HepG2 (cell line): ENCODE measurements around the gene AOX1. TPM values are rescaled to one million over a fixed set of nuclear protein-coding genes. Genes with fewer than 3 reads are reported as not detected.
A peak's percentile ranks its signal among the peaks of the same experiment; 100 is the strongest.

Source experiments
- CAMTA2 ChIP-seq: sonication (generic); formaldehyde crosslinking; IDR thresholded peaks from 2 replicates; pipeline ENCODE4 v1.4.0; 2020; ENCODE audit warnings: mild to moderate bottlenecking, missing genetic modification reagents, borderline replicate concordance
- FOSL1 ChIP-seq: sonication (generic); formaldehyde crosslinking; IDR thresholded peaks from 2 replicates; pipeline ENCODE4 v1.9.0; 2021; ENCODE audit warnings: missing genetic modification reagents, borderline replicate concordance
- YEATS2 ChIP-seq: sonication (generic); formaldehyde crosslinking; IDR thresholded peaks from 2 replicates; pipeline ENCODE4 v1.4.0; 2020; ENCODE audit warnings: missing genetic modification reagents, borderline replicate concordance
- ZNF33B ChIP-seq: sonication (generic); formaldehyde crosslinking; IDR thresholded peaks from 2 replicates; pipeline ENCODE4 v1.5.1; 2020; ENCODE audit warnings: mild to moderate bottlenecking, missing genetic modification reagents
- ZNF343 ChIP-seq: sonication (generic); formaldehyde crosslinking; IDR thresholded peaks from 2 replicates; pipeline ENCODE4 v1.4.0; 2020; ENCODE audit warnings: mild to moderate bottlenecking, missing genetic modification reagents
- ZNF660 ChIP-seq: sonication (generic); formaldehyde crosslinking; IDR thresholded peaks from 2 replicates; pipeline ENCODE4 v1.5.1; 2020; ENCODE audit warnings: mild to moderate bottlenecking, low read depth, missing genetic modification reagents, borderline replicate concordance
- ZNF720 ChIP-seq: sonication (generic); formaldehyde crosslinking; IDR thresholded peaks from 2 replicates; pipeline ENCODE4 v1.4.0; 2020; ENCODE audit warnings: missing genetic modification reagents
- polyA plus RNA-seq, 8 experiments: library from polyadenylated mRNA; depleted of rRNA in 3 of 8; stranded (reverse) in 7 of 8; unstranded in 1 of 8; fragments of >200 nt; fragmentation: Illumina TruSeq in 4 of 8; extraction: Trizol in 4 of 8; gene quantifications; 2 replicates each; pipeline versions ENCODE4 v1.2.1 to v1.2.3, GENCODE V29; 2011 to 2016; ENCODE audit warnings: low read depth in 4 of 8, missing spikeins in 1 of 8, mixed read lengths in 1 of 8; ENCODE audit not compliant: insufficient read depth in 1 of 8
- total RNA-seq, 5 experiments: library from RNA; depleted of rRNA; stranded (reverse); fragments of >200 nt; fragmentation: Illumina TruSeq; extraction: Trizol; gene quantifications; 2 replicates each; pipeline ENCODE4 v1.2.3, GENCODE V29; 2016; ENCODE audit warnings: low read depth in 1 of 5
- TF ChIP-seq, protein P1 (sequence below): fragments of 450-650 bp; IDR thresholded peaks from 2 replicates; pipeline ENCODE4 v1.6.1; 2017; ENCODE audit warnings: mild to moderate bottlenecking
- TF ChIP-seq, protein P2 (sequence below): sonication (generic); formaldehyde crosslinking; conservative IDR thresholded peaks from 2 replicates; pipeline ENCODE4 v1.4.0; 2020; ENCODE audit warnings: missing genetic modification reagents
- TF ChIP-seq, protein P3 (sequence below): sonication (generic); formaldehyde crosslinking; IDR thresholded peaks from 2 replicates; pipeline ENCODE4; 2020; ENCODE audit warnings: missing genetic modification reagents, mild to moderate bottlenecking, borderline replicate concordance
- TF ChIP-seq, protein P4 (sequence below): sonication (generic); formaldehyde crosslinking; IDR thresholded peaks from 2 replicates; pipeline ENCODE4 v1.4.0; 2020; ENCODE audit warnings: missing genetic modification reagents
- TF ChIP-seq, protein P5 (sequence below): IDR thresholded peaks from 2 replicates; pipeline ENCODE4 v1.6.1; 2016; ENCODE audit warnings: low read depth, borderline replicate concordance
- TF ChIP-seq, protein P6 (sequence below): sonication (generic); formaldehyde crosslinking; IDR thresholded peaks from 2 replicates; pipeline ENCODE4 v1.8.1; 2022; ENCODE audit warnings: low read depth, mild to moderate bottlenecking, missing genetic modification reagents
- TF ChIP-seq, protein P7 (sequence below): sonication (generic); formaldehyde crosslinking; IDR thresholded peaks from 2 replicates; pipeline ENCODE4 v1.4.0; 2020; ENCODE audit warnings: missing genetic modification reagents

The AOX1 gene
- total and polyA plus RNA-seq, 2 of the 13 experiments (the other 11 are each of a cell fraction or from before 2014, with no cell fraction given): 9.2 to 18.0 TPM

DNA sequence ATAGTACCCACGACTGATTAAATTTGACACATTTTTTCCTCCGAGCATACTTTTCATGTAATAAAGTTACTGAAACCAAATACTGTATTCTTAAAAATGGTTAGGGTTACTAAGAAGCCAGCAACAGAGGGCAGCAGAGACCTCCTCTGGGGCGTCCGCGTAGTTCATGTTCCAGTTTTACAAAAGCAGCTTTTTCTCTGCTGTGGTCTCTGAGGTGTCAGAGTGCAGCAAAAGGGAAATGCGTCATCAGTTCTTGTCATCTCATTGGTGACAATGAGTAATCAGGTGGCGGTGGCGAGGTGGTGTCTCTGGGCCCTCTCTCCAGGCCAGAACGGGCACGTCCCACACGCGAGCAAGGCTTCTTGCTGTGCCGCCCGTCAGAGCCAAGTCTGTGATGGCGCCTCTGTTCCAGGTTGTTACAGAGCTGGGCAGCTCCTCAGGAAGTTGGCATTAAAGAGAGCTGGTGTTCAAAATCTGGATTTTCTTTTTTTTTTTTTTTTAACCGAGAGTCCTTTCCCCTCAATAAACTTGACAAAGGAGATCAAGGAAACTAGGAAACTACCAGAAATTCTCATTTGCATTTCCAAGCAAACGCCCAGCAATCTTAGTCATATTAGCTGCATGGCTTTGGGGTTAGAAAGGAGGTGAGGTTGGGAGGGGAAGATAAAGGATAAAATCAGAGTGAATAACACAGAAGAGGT lies 127.3 kb downstream of the AOX1 start (continued):
- TF ChIP-seq, protein P1, sequence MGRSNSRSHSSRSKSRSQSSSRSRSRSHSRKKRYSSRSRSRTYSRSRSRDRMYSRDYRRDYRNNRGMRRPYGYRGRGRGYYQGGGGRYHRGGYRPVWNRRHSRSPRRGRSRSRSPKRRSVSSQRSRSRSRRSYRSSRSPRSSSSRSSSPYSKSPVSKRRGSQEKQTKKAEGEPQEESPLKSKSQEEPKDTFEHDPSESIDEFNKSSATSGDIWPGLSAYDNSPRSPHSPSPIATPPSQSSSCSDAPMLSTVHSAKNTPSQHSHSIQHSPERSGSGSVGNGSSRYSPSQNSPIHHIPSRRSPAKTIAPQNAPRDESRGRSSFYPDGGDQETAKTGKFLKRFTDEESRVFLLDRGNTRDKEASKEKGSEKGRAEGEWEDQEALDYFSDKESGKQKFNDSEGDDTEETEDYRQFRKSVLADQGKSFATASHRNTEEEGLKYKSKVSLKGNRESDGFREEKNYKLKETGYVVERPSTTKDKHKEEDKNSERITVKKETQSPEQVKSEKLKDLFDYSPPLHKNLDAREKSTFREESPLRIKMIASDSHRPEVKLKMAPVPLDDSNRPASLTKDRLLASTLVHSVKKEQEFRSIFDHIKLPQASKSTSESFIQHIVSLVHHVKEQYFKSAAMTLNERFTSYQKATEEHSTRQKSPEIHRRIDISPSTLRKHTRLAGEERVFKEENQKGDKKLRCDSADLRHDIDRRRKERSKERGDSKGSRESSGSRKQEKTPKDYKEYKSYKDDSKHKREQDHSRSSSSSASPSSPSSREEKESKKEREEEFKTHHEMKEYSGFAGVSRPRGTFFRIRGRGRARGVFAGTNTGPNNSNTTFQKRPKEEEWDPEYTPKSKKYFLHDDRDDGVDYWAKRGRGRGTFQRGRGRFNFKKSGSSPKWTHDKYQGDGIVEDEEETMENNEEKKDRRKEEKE: no peak
- TF ChIP-seq CAMTA2 (CRISPR knock-in tag) (no peak), YEATS2 (CRISPR knock-in tag) (peak; percentile 88; the same call in 1 of the 2 replicates), ZNF343 (CRISPR knock-in tag) (no peak), ZNF33B (CRISPR knock-in tag) (no peak), ZNF720 (CRISPR knock-in tag) (no peak), ZNF660 (CRISPR knock-in tag) (no peak), FOSL1 (CRISPR knock-in tag) (no peak)
- TF ChIP-seq, protein P2, sequence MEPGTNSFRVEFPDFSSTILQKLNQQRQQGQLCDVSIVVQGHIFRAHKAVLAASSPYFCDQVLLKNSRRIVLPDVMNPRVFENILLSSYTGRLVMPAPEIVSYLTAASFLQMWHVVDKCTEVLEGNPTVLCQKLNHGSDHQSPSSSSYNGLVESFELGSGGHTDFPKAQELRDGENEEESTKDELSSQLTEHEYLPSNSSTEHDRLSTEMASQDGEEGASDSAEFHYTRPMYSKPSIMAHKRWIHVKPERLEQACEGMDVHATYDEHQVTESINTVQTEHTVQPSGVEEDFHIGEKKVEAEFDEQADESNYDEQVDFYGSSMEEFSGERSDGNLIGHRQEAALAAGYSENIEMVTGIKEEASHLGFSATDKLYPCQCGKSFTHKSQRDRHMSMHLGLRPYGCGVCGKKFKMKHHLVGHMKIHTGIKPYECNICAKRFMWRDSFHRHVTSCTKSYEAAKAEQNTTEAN (CRISPR knock-in tag): peak; percentile 26; the same call in 1 of the 2 replicates
- TF ChIP-seq, protein P3, sequence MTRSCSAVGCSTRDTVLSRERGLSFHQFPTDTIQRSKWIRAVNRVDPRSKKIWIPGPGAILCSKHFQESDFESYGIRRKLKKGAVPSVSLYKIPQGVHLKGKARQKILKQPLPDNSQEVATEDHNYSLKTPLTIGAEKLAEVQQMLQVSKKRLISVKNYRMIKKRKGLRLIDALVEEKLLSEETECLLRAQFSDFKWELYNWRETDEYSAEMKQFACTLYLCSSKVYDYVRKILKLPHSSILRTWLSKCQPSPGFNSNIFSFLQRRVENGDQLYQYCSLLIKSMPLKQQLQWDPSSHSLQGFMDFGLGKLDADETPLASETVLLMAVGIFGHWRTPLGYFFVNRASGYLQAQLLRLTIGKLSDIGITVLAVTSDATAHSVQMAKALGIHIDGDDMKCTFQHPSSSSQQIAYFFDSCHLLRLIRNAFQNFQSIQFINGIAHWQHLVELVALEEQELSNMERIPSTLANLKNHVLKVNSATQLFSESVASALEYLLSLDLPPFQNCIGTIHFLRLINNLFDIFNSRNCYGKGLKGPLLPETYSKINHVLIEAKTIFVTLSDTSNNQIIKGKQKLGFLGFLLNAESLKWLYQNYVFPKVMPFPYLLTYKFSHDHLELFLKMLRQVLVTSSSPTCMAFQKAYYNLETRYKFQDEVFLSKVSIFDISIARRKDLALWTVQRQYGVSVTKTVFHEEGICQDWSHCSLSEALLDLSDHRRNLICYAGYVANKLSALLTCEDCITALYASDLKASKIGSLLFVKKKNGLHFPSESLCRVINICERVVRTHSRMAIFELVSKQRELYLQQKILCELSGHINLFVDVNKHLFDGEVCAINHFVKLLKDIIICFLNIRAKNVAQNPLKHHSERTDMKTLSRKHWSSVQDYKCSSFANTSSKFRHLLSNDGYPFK: peak; percentile 33; the same call in 1 of the 2 replicates
- TF ChIP-seq, protein P4, sequence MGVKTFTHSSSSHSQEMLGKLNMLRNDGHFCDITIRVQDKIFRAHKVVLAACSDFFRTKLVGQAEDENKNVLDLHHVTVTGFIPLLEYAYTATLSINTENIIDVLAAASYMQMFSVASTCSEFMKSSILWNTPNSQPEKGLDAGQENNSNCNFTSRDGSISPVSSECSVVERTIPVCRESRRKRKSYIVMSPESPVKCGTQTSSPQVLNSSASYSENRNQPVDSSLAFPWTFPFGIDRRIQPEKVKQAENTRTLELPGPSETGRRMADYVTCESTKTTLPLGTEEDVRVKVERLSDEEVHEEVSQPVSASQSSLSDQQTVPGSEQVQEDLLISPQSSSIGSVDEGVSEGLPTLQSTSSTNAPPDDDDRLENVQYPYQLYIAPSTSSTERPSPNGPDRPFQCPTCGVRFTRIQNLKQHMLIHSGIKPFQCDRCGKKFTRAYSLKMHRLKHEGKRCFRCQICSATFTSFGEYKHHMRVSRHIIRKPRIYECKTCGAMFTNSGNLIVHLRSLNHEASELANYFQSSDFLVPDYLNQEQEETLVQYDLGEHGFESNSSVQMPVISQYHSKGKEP: no peak
- TF ChIP-seq, protein P5, sequence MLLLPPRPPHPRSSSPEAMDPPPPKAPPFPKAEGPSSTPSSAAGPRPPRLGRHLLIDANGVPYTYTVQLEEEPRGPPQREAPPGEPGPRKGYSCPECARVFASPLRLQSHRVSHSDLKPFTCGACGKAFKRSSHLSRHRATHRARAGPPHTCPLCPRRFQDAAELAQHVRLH (CRISPR knock-in tag): peak; percentile 85; the same call in 1 of the 2 replicates
- TF ChIP-seq, protein P6, sequence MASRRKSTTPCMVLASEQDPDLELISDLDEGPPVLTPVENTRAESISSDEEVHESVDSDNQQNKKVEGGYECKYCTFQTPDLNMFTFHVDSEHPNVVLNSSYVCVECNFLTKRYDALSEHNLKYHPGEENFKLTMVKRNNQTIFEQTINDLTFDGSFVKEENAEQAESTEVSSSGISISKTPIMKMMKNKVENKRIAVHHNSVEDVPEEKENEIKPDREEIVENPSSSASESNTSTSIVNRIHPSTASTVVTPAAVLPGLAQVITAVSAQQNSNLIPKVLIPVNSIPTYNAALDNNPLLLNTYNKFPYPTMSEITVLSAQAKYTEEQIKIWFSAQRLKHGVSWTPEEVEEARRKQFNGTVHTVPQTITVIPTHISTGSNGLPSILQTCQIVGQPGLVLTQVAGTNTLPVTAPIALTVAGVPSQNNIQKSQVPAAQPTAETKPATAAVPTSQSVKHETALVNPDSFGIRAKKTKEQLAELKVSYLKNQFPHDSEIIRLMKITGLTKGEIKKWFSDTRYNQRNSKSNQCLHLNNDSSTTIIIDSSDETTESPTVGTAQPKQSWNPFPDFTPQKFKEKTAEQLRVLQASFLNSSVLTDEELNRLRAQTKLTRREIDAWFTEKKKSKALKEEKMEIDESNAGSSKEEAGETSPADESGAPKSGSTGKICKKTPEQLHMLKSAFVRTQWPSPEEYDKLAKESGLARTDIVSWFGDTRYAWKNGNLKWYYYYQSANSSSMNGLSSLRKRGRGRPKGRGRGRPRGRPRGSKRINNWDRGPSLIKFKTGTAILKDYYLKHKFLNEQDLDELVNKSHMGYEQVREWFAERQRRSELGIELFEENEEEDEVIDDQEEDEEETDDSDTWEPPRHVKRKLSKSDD (CRISPR knock-in tag): peak; percentile 95
- TF ChIP-seq, protein P7, sequence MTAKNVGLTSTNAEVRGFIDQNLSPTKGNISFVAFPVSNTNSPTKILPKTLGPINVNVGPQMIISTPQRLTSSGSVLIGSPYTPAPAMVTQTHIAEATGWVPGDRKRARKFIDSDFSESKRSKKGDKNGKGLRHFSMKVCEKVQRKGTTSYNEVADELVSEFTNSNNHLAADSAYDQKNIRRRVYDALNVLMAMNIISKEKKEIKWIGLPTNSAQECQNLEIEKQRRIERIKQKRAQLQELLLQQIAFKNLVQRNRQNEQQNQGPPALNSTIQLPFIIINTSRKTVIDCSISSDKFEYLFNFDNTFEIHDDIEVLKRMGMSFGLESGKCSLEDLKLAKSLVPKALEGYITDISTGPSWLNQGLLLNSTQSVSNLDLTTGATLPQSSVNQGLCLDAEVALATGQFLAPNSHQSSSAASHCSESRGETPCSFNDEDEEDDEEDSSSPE: 0 out of 2 replicates have a peak, but pooled peaks have one; percentile 43
